Liver (tissue), 3 donors: Measurements from ENCODE around the gene ZEB1.

Experiments
- CTCF ChIP-seq: fragments of 150-350 bp; IDR thresholded peaks from 2 replicates; pipeline ENCODE4 v1.5.1; 2017; ENCODE audit warnings: improper control_type of control experiment, low read depth, low read length; ENCODE audit not compliant: missing input control
- GABPA ChIP-seq, 2 donors: IDR thresholded peaks in 1 of 2; conservative IDR thresholded peaks in 1 of 2; 2 replicates each; pipeline ENCODE4 v1.6.1; 2016; ENCODE audit warnings: antibody characterized with exemption in 2 of 2, mild to moderate bottlenecking in 1 of 2, moderate library complexity in 1 of 2
- RAD21 ChIP-seq, 2 donors: IDR thresholded peaks; 2 replicates each; pipeline ENCODE4 v1.6.1; 2016; ENCODE audit warnings: antibody characterized with exemption in 2 of 2, mild to moderate bottlenecking in 2 of 2
- REST ChIP-seq: IDR thresholded peaks from 2 replicates; pipeline ENCODE4 v1.6.1; 2016; ENCODE audit warnings: antibody characterized with exemption, mild to moderate bottlenecking
- RXRA ChIP-seq, 2 donors: IDR thresholded peaks; 2 replicates each; pipeline ENCODE4 v1.6.1; 2017 to 2018; ENCODE audit warnings: antibody characterized with exemption in 2 of 2, mild to moderate bottlenecking in 1 of 2
- YY1 ChIP-seq: IDR thresholded peaks from 2 replicates; pipeline ENCODE4 v1.6.1; 2016; ENCODE audit warnings: antibody characterized with exemption, mild to moderate bottlenecking
- TF ChIP-seq, protein P1 (sequence below): IDR thresholded peaks from 2 replicates; pipeline ENCODE4 v1.6.1; 2016; ENCODE audit warnings: antibody characterized with exemption
- donor health status: healthy.
- donor health status: healthy.

- TF ChIP-seq CTCF (no peak), RXRA (IDR thresholded peaks at IDR 0.05) (no peak), REST (no peak), GABPA (IDR thresholded peaks at IDR 0.05 in 1 of 2, conservative IDR thresholded peaks at IDR 0.05 in 1 of 2) (no peak), RAD21 (IDR thresholded peaks at IDR 0.05) (no peak), YY1 (no peak)
- TF ChIP-seq, protein P1, sequence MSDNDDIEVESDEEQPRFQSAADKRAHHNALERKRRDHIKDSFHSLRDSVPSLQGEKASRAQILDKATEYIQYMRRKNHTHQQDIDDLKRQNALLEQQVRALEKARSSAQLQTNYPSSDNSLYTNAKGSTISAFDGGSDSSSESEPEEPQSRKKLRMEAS, result no peak
These were observed 230.9 kb downstream of the ZEB1 start for GRCh38 chr10:31549896-31550295.
